Adrenal gland (tissue), 12 donors: ENCODE measurements around the gene NR3C1. TPM values are rescaled to one million over a fixed set of nuclear protein-coding genes. Genes with fewer than 3 reads are reported as not detected.

Source experiments
- DNase-seq, 7 donors: peaks; one replicate each; pipeline ENCODE4 v3.0.0-alpha.2; 2019 to 2020
- H3K27ac ChIP-seq, 5 donors: fragments of 200-600 bp; sonication (generic) in 4 of 5; 1 replicate in 3 of 5; 2 replicates in 2 of 5; pipeline versions ENCODE4 v1.5.1 to v1.8.0; 2016 to 2020; ENCODE audit warnings: mild to moderate bottlenecking in 1 of 5
- H3K27me3 ChIP-seq: fragments of 200-600 bp; 2 replicates; pipeline ENCODE4 v1.8.0; 2021
- H3K36me3 ChIP-seq, 2 donors: fragments of 200-600 bp; replicated peaks in 1 of 2; 1 replicate in 1 of 2; 2 replicates in 1 of 2; pipeline versions ENCODE4 v1.5.1 to v1.8.0; 2018 to 2022
- H3K4me1 ChIP-seq, 2 donors: fragments of 200-600 bp; replicated peaks in 1 of 2; 1 replicate in 1 of 2; 2 replicates in 1 of 2; pipeline versions ENCODE4 v1.5.1 to v1.8.0; 2018 to 2021
- H3K4me3 ChIP-seq, 4 donors: fragments of 200-600 bp; sonication (generic) in 3 of 4; one replicate each; pipeline ENCODE4 v1.5.1; 2016 to 2018
- H3K9me3 ChIP-seq, 3 donors: fragments of 200-600 bp; sonication (generic) in 1 of 3; replicated peaks in 1 of 3; 1 replicate in 2 of 3; 2 replicates in 1 of 3; pipeline versions ENCODE4 v1.5.1 to v1.8.0; 2016 to 2021
- CTCF ChIP-seq, 6 experiments: fragments of 450-650 bp in 4 of 6; fragments of 200-600 bp in 2 of 6; sonication (generic) in 1 of 6; IDR thresholded peaks; 1 replicate in 5 of 6; 2 replicates in 1 of 6; pipeline versions ENCODE4 v1.5.1 to v1.8.0; 2016 to 2021; ENCODE audit warnings: antibody characterized with exemption in 6 of 6, mild to moderate bottlenecking in 2 of 6, moderate library complexity in 1 of 6
- POLR2A ChIP-seq, 2 donors: fragments of 450-650 bp; IDR thresholded peaks; one replicate each; pipeline ENCODE4 v1.6.1; 2017; ENCODE audit warnings: antibody characterized with exemption in 2 of 2, mild to moderate bottlenecking in 2 of 2, moderate library complexity in 1 of 2
- WGBS, 4 donors: extraction: QIAGEN DNeasy Blood & Tissue Kit in 2 of 4; methylation state at CpG; one replicate each; pipeline versions ENCODE4 v1.1.5 to v1.1.7; 2013 to 2017; 5-methylcytosine and 5-hydroxymethylcytosine counted together
- intact Hi-C, 2 donors: fragments of 100-400 bp; cut with DNase I; formaldehyde crosslinking; loops; one replicate each; pipeline versions ENCODE4 v1.14.1 to v1.15.0; 2022 to 2023
- polyA plus RNA-seq, 3 donors: library from polyadenylated mRNA; stranded (reverse); fragments of 200-250 nt in 2 of 3; fragments of 350-450 nt in 1 of 3; fragmentation: Illumina TruSeq in 1 of 3; extraction: RNeasy Lipid Tissue Mini Kit (QIAGEN cat#74804) in 1 of 3; gene quantifications; one replicate each; pipeline ENCODE4 v1.2.3, GENCODE V29; 2013 to 2014
- total RNA-seq, 9 donors: library from RNA; depleted of rRNA in 4 of 9; stranded (reverse); fragments of >200 nt in 4 of 9; fragments of 120-200 nt in 1 of 9; fragmentation: NEBNext Ultra II Directional in 1 of 9; extraction: Animal tissue kit (Norgen Biotek cat#: 25700) in 1 of 9; gene quantifications; one replicate each; pipeline versions ENCODE4 v1.1.0 to v1.2.4, GENCODE V29; 2013 to 2023
- donor health status: healthy with polysubstance abuse.
- donor health status: Bipolar disorder and iron deficiency.
- donor health status: DM: yes; HTN: yes; CAD: no.
- donor health status: DM: no; HTN: no; CAD: no.
- donor health status: DM: no; HTN: no; CAD: no.
- donor health status: DM: yes; HTN: yes; CAD: no.

Gene NR3C1
- total and polyA plus RNA-seq, 12 donors, result 7.5 to 35.5 (median 24.5) TPM

GRCh38 chr5:143239882-143240518 lies 163.5 kb downstream of the NR3C1 start:
- TF ChIP-seq CTCF (IDR thresholded peaks at IDR 0.05) (no peak), POLR2A (IDR thresholded peaks at IDR 0.05) (no peak)
- H3K36me3 ChIP-seq, result no peaks in the 10 kb centered on the region
- WGBS, 4 donors, result 79 to 100% (median 88%) methylated on average over 2 to 5 of the region's 5 CpGs
- H3K4me1 ChIP-seq, result no peaks in the 10 kb centered on the region
- H3K27ac ChIP-seq, result no peak overlapping the region
- no peaks in the 10 kb centered on the region for H3K9me3 ChIP-seq
- no peak for DNase-seq
- H3K27me3 ChIP-seq, result no peaks in the 10 kb centered on the region
- no peak overlapping the region for H3K4me3 ChIP-seq
- intact Hi-C loops, result no loop called here

GRCh38 chr5:143238620-143239019 lies 164.9 kb downstream of the NR3C1 start:
- no peak for DNase-seq
- Histone ChIP-seq H3K4me1 (no peaks in the 10 kb centered on the region), H3K4me3 (no peak overlapping the region), H3K27me3 (no peaks in the 10 kb centered on the region), H3K36me3 (no peaks in the 10 kb centered on the region), H3K9me3 (no peaks in the 10 kb centered on the region), H3K27ac (no peak overlapping the region)
- TF ChIP-seq POLR2A (IDR thresholded peaks at IDR 0.05) (no peak), CTCF (IDR thresholded peaks at IDR 0.05) (no peak)
- intact Hi-C loops, result no loop called here
- WGBS, 4 donors, result 95 to 100% (median 97%) methylated on average over 2 of the region's 2 CpGs

- no peak for TF ChIP-seq POLR2A (IDR thresholded peaks at IDR 0.05)
- TF ChIP-seq CTCF (IDR thresholded peaks at IDR 0.05), result no peak
- 89 to 96% (median 94%) methylated on average over 10 of the region's 10 CpGs for WGBS, 4 donors
- intact Hi-C loops, result no loop called here
- DNase-seq, result no peak
- Histone ChIP-seq H3K4me1 (no peaks in the 10 kb centered on the region), H3K36me3 (no peaks in the 10 kb centered on the region), H3K9me3 (no peaks in the 10 kb centered on the region), H3K4me3 (no peak overlapping the region), H3K27ac (no peak overlapping the region), H3K27me3 (no peaks in the 10 kb centered on the region)
Measured at GRCh38 chr5:143237664-143238063, 165.8 kb downstream of the NR3C1 start.

- Histone ChIP-seq H3K4me1 (no peaks in the 10 kb centered on the region), H3K9me3 (no peaks in the 10 kb centered on the region), H3K36me3 (no peaks in the 10 kb centered on the region), H3K27ac (no peak overlapping the region), H3K27me3 (no peaks in the 10 kb centered on the region), H3K4me3 (no peak overlapping the region)
- 67 to 84% (median 77%) methylated on average over 2 of the region's 2 CpGs for WGBS, 4 donors
- TF ChIP-seq CTCF (IDR thresholded peaks at IDR 0.05) (no peak), POLR2A (IDR thresholded peaks at IDR 0.05) (no peak)
- intact Hi-C loops, result no loop called here
- no peak for DNase-seq
Measured at GRCh38 chr5:143236682-143237081, 166.8 kb downstream of the NR3C1 start.
